Measurements from ENCODE around the gene SLC66A1. TPM values are rescaled to one million over a fixed set of nuclear protein-coding genes. Genes with fewer than 3 reads are reported as not detected.

Gene SLC66A1
- total RNA-seq, 4 donors from 2014 or later, result 6.8 to 14.3 (median 10.3) TPM

DNA sequence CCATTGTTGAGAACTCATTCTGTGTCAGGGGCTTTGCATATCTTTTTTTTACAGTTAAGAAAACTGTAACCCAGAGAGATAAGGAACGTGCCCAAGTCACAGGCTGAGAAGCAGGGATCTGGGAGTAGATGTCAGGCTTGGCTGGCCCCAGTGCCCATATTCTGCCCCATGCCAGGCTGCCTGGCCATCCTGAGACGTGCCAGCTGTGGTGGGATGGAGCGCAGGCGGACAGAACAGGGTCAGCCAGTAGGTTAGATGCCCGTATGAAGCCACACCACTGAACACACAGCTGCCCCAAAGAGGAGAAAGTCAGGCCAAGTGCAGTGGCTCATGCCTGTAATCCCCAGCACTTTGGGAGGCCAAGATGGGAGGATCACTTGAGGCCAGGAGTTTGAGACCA lies 55.9 kb downstream of the SLC66A1 start:
- no peak overlapping the region for H3K4me3 ChIP-seq
- H3K27ac ChIP-seq, result peak overlapping the region; percentile 15 to 84 (median 68)
- TF ChIP-seq, protein P1, sequence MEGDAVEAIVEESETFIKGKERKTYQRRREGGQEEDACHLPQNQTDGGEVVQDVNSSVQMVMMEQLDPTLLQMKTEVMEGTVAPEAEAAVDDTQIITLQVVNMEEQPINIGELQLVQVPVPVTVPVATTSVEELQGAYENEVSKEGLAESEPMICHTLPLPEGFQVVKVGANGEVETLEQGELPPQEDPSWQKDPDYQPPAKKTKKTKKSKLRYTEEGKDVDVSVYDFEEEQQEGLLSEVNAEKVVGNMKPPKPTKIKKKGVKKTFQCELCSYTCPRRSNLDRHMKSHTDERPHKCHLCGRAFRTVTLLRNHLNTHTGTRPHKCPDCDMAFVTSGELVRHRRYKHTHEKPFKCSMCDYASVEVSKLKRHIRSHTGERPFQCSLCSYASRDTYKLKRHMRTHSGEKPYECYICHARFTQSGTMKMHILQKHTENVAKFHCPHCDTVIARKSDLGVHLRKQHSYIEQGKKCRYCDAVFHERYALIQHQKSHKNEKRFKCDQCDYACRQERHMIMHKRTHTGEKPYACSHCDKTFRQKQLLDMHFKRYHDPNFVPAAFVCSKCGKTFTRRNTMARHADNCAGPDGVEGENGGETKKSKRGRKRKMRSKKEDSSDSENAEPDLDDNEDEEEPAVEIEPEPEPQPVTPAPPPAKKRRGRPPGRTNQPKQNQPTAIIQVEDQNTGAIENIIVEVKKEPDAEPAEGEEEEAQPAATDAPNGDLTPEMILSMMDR (IDR thresholded peaks at IDR 0.05), result no peak
- TF ChIP-seq POLR2A (IDR thresholded peaks at IDR 0.05), result no peak
- H3K27me3 ChIP-seq, result no peaks in the 10 kb centered on the region
- no peaks in the 10 kb centered on the region for H3K9me3 ChIP-seq
- H3K4me1 ChIP-seq, result peaks cover 30 to 98% (median 62%) of the 10 kb centered on the region in 3 donors
- no peak for DNase-seq
- 74 to 80% methylated on average over 2 to 4 of the region's 5 CpGs for WGBS, 2 donors
- intact Hi-C loops (cut with DNase I), result no loop called here
- H3K36me3 ChIP-seq, result peaks cover 0 to 28% (median 8%) of the 10 kb centered on the region in 3 donors

DNA sequence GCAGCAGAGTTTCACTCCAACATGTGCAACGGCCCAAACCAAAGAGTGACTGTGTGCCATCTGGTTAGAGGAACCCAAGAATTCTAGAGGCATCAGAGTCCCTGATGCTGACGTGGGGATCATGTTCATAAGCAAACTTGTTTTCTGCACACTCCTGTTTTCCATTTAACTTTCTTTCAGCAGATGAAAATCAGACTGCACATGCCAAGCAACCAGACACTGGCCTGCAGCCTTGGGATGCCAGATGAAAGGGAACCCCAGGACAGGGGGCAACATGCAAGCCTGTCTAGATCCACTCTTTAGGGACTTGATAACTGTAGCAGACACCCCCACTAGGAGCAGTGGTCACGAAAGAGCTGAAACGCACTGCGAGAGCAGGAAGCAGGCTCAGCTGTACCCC lies 56.8 kb downstream of the SLC66A1 start:
- peak overlapping the region; percentile 54 to 79 (median 72) for H3K27ac ChIP-seq
- peaks cover 0 to 37% (median 8%) of the 10 kb centered on the region in 3 donors for H3K36me3 ChIP-seq
- intact Hi-C loops (cut with DNase I), result no loop called here
- 32% methylated on average over 2 of the region's 5 CpGs; no CpG with 5 or more reads in 1 of the 2 donors for WGBS, 2 donors
- peaks cover 27 to 98% (median 65%) of the 10 kb centered on the region in 3 donors for H3K4me1 ChIP-seq
- H3K9me3 ChIP-seq, result no peaks in the 10 kb centered on the region
- no peaks in the 10 kb centered on the region for H3K27me3 ChIP-seq
- no peak overlapping the region for H3K4me3 ChIP-seq
- TF ChIP-seq, protein P1 (IDR thresholded peaks at IDR 0.05), result no peak
- no peak for TF ChIP-seq POLR2A (IDR thresholded peaks at IDR 0.05)
- no peak for DNase-seq

DNA sequence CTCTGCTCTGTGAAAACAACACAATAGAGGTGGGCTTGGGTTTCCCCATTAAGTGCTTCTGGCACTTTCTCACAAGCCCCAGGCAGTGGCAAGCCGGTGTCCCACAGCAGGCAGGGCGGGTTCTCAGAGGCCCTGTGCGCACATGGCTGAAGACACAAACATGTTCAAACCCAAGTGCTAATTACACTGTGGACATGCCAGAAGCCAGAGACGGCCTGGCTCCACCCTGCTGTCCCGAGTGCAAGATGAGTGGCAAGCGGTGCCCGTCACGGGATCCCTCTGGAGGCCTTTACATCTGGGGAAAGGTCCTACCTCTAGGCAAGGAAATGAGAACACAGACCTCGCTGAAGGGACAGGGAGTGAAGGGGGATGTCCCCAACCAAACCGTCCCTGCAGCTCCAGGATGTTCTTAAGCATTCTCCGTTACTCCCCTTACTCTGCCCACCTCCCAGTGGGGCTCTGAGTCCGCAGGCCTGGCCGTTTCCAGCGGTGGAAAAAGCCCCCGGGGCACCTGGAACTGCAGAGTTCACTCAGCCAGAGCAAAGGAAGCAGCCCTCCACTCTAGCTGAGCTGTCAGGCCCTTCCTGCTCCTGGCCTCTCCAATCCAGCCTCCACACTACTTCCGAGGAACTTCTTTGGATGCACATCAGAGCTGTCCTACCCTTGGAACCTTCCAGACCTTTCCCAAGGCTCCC lies 57.4 kb downstream of the SLC66A1 start:
- TF ChIP-seq POLR2A (IDR thresholded peaks at IDR 0.05), result no peak
- TF ChIP-seq, protein P1 (IDR thresholded peaks at IDR 0.05), result no peak
- DNase-seq, result no peak
- Histone ChIP-seq H3K4me1 (peaks cover 23 to 98% (median 63%) of the 10 kb centered on the region in 3 donors), H3K27ac (peak overlapping the region; percentile 54 to 79 (median 72)), H3K9me3 (no peaks in the 10 kb centered on the region), H3K27me3 (no peaks in the 10 kb centered on the region), H3K4me3 (no peak overlapping the region), H3K36me3 (peaks cover 0 to 43% (median 8%) of the 10 kb centered on the region in 3 donors)
- 41 to 67% methylated on average over 6 to 14 of the region's 16 CpGs for WGBS, 2 donors
- intact Hi-C loops (cut with DNase I), result no loop called here

DNA sequence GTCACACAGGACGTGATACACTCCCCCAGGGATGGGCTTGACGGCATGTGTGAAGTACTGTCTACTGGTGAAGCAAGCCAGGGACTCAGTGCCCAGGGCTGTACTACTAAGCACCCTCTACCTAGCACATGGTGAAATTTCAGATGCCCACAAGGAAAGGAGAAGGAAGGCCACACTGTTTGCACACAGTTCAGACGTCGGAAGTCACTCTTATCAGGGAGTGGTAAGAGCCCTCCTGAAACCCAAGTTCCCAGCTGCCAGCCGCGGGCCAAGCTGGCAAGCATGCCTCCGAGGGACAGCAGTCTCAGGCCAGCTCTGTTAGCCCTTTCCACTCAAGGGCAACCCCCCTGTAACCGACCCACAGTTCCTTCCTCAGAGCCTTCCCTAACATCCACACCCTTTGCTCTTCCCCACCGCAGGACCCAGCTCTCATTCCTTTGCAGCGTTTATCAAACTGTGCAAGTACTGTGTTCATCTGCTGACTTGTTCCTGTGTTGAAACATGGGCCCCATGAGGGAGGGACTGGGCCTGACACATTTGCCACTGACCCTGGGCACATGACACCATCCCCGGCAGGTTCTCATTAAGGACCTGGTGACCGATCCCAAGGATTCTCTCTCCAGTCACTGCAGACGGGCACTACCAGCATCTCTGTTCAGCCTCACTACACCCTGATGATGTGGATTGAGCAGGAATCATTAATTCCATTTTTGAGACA lies 58.5 kb downstream of the SLC66A1 start:
- TF ChIP-seq, protein P1 (IDR thresholded peaks at IDR 0.05), result no peak
- no peak for TF ChIP-seq POLR2A (IDR thresholded peaks at IDR 0.05)
- 75 to 78% methylated on average over 11 to 13 of the region's 13 CpGs for WGBS, 2 donors
- no peak for DNase-seq
- Histone ChIP-seq H3K36me3 (peaks cover 0 to 54% (median 8%) of the 10 kb centered on the region in 3 donors), H3K9me3 (no peaks in the 10 kb centered on the region), H3K4me3 (no peak overlapping the region), H3K27ac (peak overlapping the region; percentile 54 to 79 (median 72)), H3K27me3 (no peaks in the 10 kb centered on the region), H3K4me1 (peaks cover 23 to 95% (median 60%) of the 10 kb centered on the region in 3 donors)
- intact Hi-C loops (cut with DNase I), result no loop called here
